Stimulated activated CD8-positive, alpha-beta memory T cell treated with anti-CD3 and anti-CD28 coated beads, Interleukin-4, amount 100 ng/mL, for 24 hours (primary cell): ENCODE data around the gene CLSTN2.

ENCODE experiments used
- DNase-seq: peaks from one replicate; pipeline ENCODE4 v3.0.0-alpha.2; 2020; ENCODE audit warnings: low read depth

CLSTN2 gene

GRCh38 chr3:140456974-140457373 lies 522.0 kb downstream of the CLSTN2 start:
- DNase-seq: no peak

- no peak for DNase-seq
Observed at GRCh38 chr3:140459462-140459861, 524.5 kb downstream of the CLSTN2 start.

DNA sequence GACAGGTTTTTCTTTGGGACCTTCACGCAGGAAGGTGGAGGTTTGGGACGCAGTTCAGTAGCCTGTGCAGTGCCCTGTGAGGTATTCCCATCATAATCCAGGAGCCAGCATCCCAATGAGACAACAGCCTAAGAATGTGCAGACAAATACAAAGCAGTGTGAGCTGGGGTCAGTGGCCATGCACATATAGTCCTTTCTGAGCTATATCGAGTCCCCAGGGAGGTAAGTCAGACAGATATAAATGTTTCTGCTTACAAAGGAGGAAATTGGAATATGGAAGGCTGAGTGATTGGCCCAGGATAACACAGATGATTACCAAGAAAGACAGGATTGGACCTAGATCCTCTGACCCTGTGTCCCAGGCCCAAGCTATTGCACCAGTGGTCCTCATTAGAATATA lies 526.3 kb downstream of the CLSTN2 start:
- DNase-seq: no peak

- no peak for DNase-seq
Observed at GRCh38 chr3:140463355-140463754, 528.4 kb downstream of the CLSTN2 start.

- DNase-seq: no peak
Observed at GRCh38 chr3:140465988-140466387, 531.0 kb downstream of the CLSTN2 start.

DNA sequence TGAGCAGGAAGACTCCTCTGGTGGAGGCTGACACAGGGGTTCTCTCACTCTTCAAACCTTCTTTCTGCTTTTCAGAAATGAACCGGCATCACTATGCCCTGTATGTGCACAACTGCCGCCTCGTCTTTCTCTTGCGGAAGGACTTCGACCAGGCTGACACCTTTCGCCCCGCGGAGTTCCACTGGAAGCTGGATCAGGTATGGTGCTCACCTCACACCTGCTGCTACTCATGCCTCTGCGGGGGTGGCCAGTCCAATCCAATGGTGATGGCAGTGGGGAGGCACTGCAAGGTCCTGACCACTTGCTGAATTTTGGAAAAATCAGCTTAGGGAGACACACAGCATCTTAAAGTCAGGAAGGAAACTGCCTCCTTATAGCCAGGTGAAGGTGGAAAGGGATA lies 531.5 kb downstream of the CLSTN2 start:
- no peak for DNase-seq

GRCh38 chr3:140467104-140467577 lies 532.2 kb downstream of the CLSTN2 start:
- no peak for DNase-seq

DNA sequence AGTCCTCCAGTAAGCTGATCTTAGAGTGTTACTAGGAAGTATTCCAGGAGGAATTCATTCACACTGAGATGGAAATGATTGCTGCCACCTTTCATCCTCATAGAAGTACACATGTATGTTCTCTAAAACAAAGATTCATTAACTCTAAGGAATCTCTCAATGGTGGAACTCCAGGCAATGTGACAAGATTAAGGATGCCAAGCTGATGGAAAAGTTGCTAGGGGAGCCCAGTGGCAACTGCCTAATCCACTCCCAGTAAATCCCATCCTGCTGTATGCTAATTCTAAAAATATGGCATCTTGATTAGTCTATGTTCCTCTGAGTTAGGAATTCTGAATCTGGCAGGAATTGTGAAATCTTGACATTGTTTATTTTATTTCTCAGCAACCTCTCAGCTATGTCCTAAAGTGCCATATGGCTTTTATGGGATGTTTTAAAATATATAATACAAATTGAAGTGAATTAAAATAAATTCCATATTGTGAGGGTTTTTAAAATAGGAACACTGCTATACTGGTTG lies 532.9 kb downstream of the CLSTN2 start:
- DNase-seq: no peak

GRCh38 chr3:140468407-140468806 lies 533.4 kb downstream of the CLSTN2 start:
- no peak for DNase-seq

GRCh38 chr3:140469491-140469890 lies 534.5 kb downstream of the CLSTN2 start:
- no peak for DNase-seq

DNA sequence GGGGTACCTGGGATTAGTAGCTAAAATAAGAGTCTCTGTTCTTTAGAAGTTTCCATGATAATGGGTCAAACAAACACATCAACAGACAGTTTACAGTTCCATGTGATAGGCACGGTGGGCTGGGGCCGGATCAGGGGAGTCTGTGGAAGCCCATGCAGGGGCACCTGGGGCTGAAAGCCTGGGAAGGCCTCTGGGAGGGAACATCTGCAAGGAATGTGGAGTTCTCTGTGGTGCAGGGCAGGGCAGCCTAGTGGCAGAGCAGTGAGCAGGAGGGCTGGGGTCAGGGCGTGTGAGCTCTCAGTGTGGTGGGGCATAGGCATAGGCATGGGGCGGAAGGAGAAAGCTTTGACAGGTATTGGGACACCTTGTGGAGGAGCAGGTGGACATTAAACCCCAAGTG lies 535.2 kb downstream of the CLSTN2 start:
- no peak for DNase-seq

DNA sequence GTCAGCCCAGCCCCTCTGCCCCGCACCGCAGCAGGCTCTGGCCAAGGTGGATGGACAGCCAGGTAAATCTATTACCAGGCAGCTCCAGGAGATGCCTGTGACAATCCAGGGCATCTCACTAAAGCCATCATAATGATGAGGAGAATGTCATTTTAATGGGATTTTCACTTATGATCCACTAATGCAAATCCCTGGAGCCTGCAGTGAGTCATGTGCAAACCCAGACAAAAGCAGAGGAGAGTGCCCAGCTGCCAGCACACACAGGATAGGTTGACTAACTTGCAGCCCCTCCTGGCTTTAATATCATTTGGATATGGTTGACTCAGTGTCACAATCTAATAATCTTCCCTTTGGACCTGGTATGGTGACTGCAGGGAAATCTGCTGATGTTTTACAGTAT lies 536.0 kb downstream of the CLSTN2 start:
- DNase-seq: no peak

DNA sequence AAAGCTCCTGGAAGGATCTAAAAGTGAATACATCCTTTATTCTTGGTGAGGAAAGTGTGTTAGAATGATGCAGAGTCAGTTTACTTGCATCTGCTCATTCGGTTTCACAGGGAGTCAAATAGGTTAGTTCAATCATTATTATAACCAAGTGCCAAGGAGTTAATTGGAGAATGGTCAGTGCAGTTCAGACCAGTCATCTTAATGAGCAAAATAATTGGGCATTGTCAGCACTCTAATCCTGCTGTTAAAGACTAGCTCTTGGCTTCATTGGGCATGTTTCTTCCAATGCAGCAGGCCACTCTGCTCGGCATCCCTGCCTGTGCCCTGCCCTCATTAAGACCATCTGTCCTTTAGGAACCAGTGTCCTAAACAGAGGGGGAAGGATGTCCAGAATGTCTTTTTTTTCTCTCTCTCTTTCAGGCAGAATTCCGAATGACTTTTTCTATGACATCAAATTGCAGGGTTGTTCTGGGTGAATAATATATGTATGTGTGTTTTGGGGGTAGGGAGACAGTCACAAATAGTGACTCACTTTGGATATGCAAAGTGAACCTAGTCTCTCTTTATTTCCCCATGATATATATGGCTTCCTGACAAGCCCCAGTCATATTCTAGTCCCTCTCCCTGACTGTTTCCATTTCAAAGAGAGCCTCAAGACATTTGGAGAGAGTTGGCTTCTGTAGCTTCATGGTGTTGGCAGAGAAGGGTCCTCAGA lies 537.5 kb downstream of the CLSTN2 start:
- no peak for DNase-seq

GRCh38 chr3:140487566-140487965 lies 552.6 kb downstream of the CLSTN2 start:
- no peak for DNase-seq

- DNase-seq: no peak
Observed at GRCh38 chr3:140493271-140493670, 558.3 kb downstream of the CLSTN2 start.

DNA sequence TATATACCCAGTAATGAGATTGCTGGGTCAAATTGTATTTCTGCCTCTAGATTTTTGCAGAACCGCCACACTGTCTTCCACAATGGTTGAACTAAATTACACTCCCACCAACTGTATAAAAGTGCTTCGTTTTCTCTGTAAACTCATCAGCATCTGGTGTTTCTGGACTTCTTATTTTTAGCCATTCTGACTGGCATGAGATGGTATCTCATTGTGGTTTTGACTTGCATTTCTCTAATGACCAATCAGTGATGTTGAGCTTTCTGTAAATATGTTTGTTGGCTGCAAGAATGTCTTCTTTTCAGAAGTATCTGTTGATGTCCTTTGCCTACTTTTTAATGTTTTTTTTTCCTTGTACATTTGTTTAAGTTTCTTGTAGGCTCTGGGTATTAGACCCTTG lies 560.0 kb downstream of the CLSTN2 start:
- no peak for DNase-seq

GRCh38 chr3:140497331-140497730 lies 562.3 kb downstream of the CLSTN2 start:
- DNase-seq: no peak

DNA sequence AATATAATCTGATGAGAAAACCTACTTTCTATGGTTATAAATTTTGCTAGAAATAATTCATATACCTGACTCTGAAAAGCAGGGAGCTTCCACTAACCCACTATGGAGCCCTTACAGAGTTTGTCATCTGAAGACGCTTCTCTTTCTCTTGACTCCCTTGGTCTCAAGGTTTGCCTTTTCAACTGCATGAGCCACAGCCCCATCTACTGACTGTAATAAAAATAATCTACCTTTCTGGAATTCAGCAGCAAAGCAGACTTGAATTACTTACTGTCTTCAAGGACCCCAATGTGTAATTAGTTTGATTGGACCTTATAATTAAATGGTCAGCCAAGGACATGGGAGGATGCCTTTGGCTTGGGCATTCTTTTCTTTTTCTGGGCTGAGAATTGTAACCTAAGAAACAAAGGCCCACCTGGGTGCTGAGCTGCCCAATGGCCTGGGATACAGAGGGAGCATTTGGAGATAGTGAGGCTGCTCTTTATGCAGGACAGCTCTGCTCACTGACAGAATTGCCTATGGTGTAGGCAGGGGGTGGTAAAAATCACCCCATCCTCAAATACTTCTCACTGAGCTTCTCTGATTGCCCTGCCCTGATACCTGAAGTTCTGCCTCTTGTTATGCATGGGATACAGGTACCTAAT lies 564.3 kb downstream of the CLSTN2 start:
- DNase-seq: no peak

DNA sequence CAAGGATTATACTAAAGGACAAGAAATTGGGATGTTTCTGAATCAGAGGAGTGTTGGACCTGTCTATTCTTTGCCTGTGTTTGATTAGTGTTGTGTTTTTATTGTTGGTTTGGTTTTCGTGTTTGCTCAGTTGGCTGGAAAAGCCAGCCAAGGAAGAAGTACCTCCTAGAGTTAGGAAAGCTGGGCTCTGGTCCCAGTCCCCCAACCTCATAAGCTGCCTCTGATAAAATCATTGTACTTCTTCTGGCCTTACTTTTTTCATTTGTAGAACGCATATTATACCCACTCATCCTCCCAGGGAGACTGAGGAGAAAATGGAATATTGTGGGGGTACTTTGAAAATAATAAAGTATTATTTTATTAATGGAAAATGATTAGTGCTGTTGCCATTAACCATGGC lies 565.5 kb downstream of the CLSTN2 start:
- DNase-seq: no peak

- DNase-seq: no peak
Observed at GRCh38 chr3:140501061-140501769, 566.2 kb downstream of the CLSTN2 start.

GRCh38 chr3:140501770-140502364 lies 566.9 kb downstream of the CLSTN2 start:
- no peak for DNase-seq

GRCh38 chr3:140505213-140505612 lies 570.2 kb downstream of the CLSTN2 start:
- DNase-seq: no peak

GRCh38 chr3:140505876-140506275 lies 570.9 kb downstream of the CLSTN2 start:
- no peak for DNase-seq
